Measurements from ENCODE around the gene IL18R1. TPM values are rescaled to one million over a fixed set of nuclear protein-coding genes. Genes with fewer than 3 reads are reported as not detected.
A peak's percentile ranks its signal among the peaks of the same experiment; 100 is the strongest.

The IL18R1 gene, protein sequence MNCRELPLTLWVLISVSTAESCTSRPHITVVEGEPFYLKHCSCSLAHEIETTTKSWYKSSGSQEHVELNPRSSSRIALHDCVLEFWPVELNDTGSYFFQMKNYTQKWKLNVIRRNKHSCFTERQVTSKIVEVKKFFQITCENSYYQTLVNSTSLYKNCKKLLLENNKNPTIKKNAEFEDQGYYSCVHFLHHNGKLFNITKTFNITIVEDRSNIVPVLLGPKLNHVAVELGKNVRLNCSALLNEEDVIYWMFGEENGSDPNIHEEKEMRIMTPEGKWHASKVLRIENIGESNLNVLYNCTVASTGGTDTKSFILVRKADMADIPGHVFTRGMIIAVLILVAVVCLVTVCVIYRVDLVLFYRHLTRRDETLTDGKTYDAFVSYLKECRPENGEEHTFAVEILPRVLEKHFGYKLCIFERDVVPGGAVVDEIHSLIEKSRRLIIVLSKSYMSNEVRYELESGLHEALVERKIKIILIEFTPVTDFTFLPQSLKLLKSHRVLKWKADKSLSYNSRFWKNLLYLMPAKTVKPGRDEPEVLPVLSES
- total RNA-seq (2014; rRNA removed; shearing (Covaris generic)) (1.5 and 1.6 TPM in 2 replicates), polyA plus RNA-seq (2016; fragmentation: Nextera tagmentation; extraction: Ambion mirVana) (1.1 and 2.1 TPM in 2 replicates)

DNA sequence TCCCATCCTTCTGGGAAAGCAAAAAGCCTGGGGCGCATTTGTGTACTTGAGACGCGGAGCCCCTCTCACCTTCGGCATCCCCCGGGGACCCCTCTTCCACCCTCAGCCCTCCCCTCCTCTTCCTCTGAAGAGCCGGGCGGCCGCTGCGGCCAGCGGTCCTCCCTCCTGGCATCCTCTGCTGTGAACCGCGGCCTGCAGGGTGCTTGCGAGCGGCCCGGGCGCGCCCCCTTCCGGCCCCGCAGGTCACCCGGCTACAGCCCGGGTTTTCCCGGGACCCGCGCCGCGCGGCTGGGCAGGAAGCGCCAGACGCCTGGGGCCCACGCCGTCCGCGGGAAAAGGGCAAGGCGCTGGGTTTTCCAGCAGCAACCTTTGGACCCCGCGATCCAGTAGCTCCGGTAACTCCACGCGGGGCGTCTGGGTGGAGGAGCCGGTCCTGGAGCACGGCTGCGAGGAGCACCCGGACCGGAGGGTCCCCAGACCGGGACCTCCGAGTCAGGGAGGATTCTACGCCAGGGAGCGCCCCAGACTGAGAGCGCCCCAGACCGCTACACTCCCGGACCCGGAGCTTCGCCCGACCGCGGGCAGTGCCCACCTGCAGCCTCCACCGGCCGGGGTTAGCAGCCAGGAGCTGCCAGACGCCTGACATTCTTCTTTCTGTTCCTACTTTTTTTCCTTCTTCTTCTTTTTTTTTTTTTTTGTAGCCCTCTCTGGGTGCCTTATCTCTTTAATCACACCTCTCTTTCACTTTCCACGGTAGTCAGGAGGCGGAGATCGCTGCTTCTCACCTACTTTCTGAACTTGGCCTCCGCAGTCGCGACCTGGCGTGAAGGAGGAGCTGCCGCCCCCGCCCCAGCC is at the start of gene IL18R1:
IL18R1 (plus strand) TSS at position 271 of the 855 bp plus-strand sequence. CDS start 6,865 bp downstream, outside the sequence.
- in situ Hi-C loops (cut with MboI) = loop anchor here (10.0 kb wide), 1 partner anchor 101 kb away; no protein-coding TSS in a partner anchor
- no peaks in the 10 kb centered on the region for H4K20me1 ChIP-seq (ENCODE audit: insufficient read depth)
- H3K9me3 ChIP-seq (ENCODE audit: low read depth) = no peaks in the 10 kb centered on the region
- peak within 1 kb of the TSS; percentile 81 for H3K9ac ChIP-seq
- H3K27ac ChIP-seq = no peak within 1 kb of the TSS
- peak within 1 kb of the TSS; percentile 91 for H3K4me3 ChIP-seq
- no peaks in the 10 kb centered on the region for H3K4me1 ChIP-seq (ENCODE audit: insufficient read depth)
- TF ChIP-seq EZH2phosphoT487 (IDR thresholded peaks at IDR 0.05; ENCODE audit: insufficient read depth, low read depth) (no peak), EZH2 (IDR thresholded peaks at IDR 0.05; ENCODE audit: insufficient read depth, poor library complexity, severe bottlenecking) (no peak)
- H3K79me2 ChIP-seq (ENCODE audit: insufficient read depth) = no peaks in the 10 kb centered on the region
- no peaks in the 10 kb centered on the region for H3F3A ChIP-seq (ENCODE audit: insufficient read depth)
- DNase-seq = peak; percentile 92
- no peaks in the 10 kb centered on the region for H3K9me2 ChIP-seq (ENCODE audit: insufficient read depth)
- H3K36me3 ChIP-seq (ENCODE audit: low read depth) = no peaks in the 10 kb centered on the region
- H3K27me3 ChIP-seq (replicated peaks; ENCODE audit: insufficient read depth) = 0 out of 2 replicates have a peak, but pooled peaks cover 4% of the 10 kb centered on the region
- H3K4me2 ChIP-seq (ENCODE audit: unreplicated experiment) = peak within 1 kb of the TSS; percentile 96
- H2AFZ ChIP-seq = peak within 1 kb of the TSS; percentile 96
- WGBS, 2 experiments (ENCODE audit: low coverage in 1 of 2, low lambda C conversion rate in 2 of 2, missing lambda C conversion rate in 2 of 2) = 1 to 2% methylated on average over 60 to 69 of the region's 69 CpGs

DNA sequence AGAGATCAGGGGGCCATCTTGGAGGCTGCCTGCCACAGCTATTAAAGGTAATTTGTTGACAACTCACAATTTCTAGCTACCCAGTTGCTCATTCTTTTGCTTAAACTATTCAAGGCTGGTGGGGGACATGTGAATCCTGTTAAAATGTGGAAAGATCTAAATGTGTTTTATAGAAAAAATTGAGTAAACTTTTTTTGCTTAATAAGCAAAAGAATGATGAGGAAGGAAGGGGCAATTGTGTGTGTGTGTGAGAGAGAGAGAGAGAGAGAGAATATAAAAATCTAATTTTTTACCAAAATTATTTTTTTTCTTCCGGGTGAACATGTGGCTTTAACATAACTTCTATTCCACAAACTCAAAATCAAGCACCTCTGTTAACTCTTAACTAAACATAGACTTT is 49.5 kb upstream of the IL18R1 start:
- Histone ChIP-seq H3K9me3 (ENCODE audit: low read depth) (no peaks in the 10 kb centered on the region), H4K20me1 (ENCODE audit: insufficient read depth) (no peaks in the 10 kb centered on the region), H3K36me3 (ENCODE audit: low read depth) (no peaks in the 10 kb centered on the region), H3K79me2 (ENCODE audit: insufficient read depth) (no peaks in the 10 kb centered on the region), H3K4me2 (ENCODE audit: unreplicated experiment) (no peak overlapping the region), H3K4me3 (no peak overlapping the region), H3K9ac (no peak overlapping the region), H2AFZ (no peak overlapping the region), H3K9me2 (ENCODE audit: insufficient read depth) (no peaks in the 10 kb centered on the region), H3K27me3 (replicated peaks; ENCODE audit: insufficient read depth) (no peaks in the 10 kb centered on the region), H3F3A (ENCODE audit: insufficient read depth) (0 out of 2 replicates have a peak, but pooled peaks cover 6% of the 10 kb centered on the region), H3K27ac (no peak overlapping the region), H3K4me1 (ENCODE audit: insufficient read depth) (peaks cover 8% of the 10 kb centered on the region)
- no peak for TF ChIP-seq EZH2phosphoT487 (IDR thresholded peaks at IDR 0.05; ENCODE audit: insufficient read depth, low read depth)
- no peak for TF ChIP-seq EZH2 (IDR thresholded peaks at IDR 0.05; ENCODE audit: insufficient read depth, poor library complexity, severe bottlenecking)
- WGBS, 2 experiments (ENCODE audit: low coverage in 1 of 2, low lambda C conversion rate in 2 of 2, missing lambda C conversion rate in 2 of 2) = 73 to 75% methylated on average over 1 of the region's 1 CpG
- in situ Hi-C loops (cut with MboI) = no loop called here
- no peak for DNase-seq

DNA sequence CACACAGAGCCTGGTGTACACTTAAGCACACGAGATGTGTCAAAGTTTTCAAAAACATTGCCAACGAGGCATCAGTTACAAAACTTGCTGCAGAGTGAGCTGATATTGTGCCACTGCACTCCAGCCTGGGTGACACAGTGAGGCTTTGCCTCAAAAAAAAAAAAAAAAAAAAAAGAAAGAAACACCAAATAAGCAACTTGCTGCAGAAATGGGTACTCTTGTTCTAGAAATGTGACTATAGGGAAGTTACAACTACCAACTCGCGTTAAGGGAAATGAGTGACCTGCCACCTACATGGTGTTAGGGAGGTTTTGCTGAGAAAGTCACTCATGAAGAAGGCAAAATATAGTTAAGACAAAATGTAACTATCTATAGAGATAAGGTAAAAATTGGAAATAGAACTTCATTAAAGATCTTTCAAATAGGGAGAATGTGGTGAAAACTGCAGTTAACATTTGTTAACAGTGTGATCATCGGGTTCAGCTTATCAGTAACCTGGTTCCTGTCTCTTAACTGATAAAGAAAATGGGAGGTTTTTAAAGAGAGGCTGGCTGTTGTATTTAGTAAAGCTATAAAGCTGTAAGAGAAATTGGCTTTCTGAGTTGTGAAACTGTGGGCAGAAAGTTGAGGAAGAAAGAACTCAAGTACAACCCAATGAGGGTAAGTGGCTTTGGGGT is 44.5 kb upstream of the IL18R1 start, which contains the start of gene IL1RL1:
IL1RL1 (plus strand) TSS at position 600 of the 677 bp plus-strand sequence. CDS start 26,702 bp downstream, outside the sequence.
- in situ Hi-C loops (cut with MboI) = no loop called here
- no peak within 1 kb of the TSS for H3K4me2 ChIP-seq (ENCODE audit: unreplicated experiment)
- H3K9ac ChIP-seq = no peak within 1 kb of the TSS
- H3K36me3 ChIP-seq (ENCODE audit: low read depth) = no peaks in the 10 kb centered on the region
- WGBS, 2 experiments (ENCODE audit: low coverage in 1 of 2, low lambda C conversion rate in 2 of 2, missing lambda C conversion rate in 2 of 2) = 80 to 86% methylated on average over 5 of the region's 5 CpGs
- H3K9me3 ChIP-seq (ENCODE audit: low read depth) = no peaks in the 10 kb centered on the region
- H3K4me3 ChIP-seq = no peak within 1 kb of the TSS
- TF ChIP-seq EZH2phosphoT487 (IDR thresholded peaks at IDR 0.05; ENCODE audit: insufficient read depth, low read depth) (no peak), EZH2 (IDR thresholded peaks at IDR 0.05; ENCODE audit: insufficient read depth, poor library complexity, severe bottlenecking) (no peak)
- peaks cover 21% of the 10 kb centered on the region for H3F3A ChIP-seq (ENCODE audit: insufficient read depth)
- no peaks in the 10 kb centered on the region for H3K27me3 ChIP-seq (replicated peaks; ENCODE audit: insufficient read depth)
- no peak for DNase-seq
- H2AFZ ChIP-seq = no peak within 1 kb of the TSS
- no peak within 1 kb of the TSS for H3K27ac ChIP-seq
- no peaks in the 10 kb centered on the region for H3K9me2 ChIP-seq (ENCODE audit: insufficient read depth)
- H4K20me1 ChIP-seq (ENCODE audit: insufficient read depth) = no peaks in the 10 kb centered on the region
- H3K79me2 ChIP-seq (ENCODE audit: insufficient read depth) = no peaks in the 10 kb centered on the region
- H3K4me1 ChIP-seq (ENCODE audit: insufficient read depth) = peaks cover 24% of the 10 kb centered on the region
